HG03439 (cell line): ENCODE results near the gene ABCD1.
"Not testable (repeated sequence)": the region's sequence is repeated elsewhere in the genome, so short reads cannot be mapped to it uniquely, and the experiment has no call there.

ENCODE experiments used
- ATAC-seq: cut with Tn5 transposase; IDR thresholded peaks from one replicate; pipeline ENCODE4 v1.9.1; 2021; ENCODE audit warnings: mild to moderate bottlenecking, moderate library complexity; ENCODE audit not compliant: unreplicated experiment

ABCD1 gene

GRCh38 chrX:153693216-153694086 is 31.2 kb upstream of the ABCD1 start:
- no peak for ATAC-seq

GRCh38 chrX:153694256-153694655 is 30.4 kb upstream of the ABCD1 start:
- ATAC-seq: not testable (repeated sequence)

GRCh38 chrX:153694687-153695270 is 29.9 kb upstream of the ABCD1 start:
- no peak for ATAC-seq

- ATAC-seq: no peak
Observed at GRCh38 chrX:153696100-153696499, 28.6 kb upstream of the ABCD1 start.

GRCh38 chrX:153696538-153696937 is 28.1 kb upstream of the ABCD1 start:
- ATAC-seq: not testable (repeated sequence)

- ATAC-seq: not testable (repeated sequence)
Observed at GRCh38 chrX:153696986-153697722, 27.5 kb upstream of the ABCD1 start.

GRCh38 chrX:153697924-153698865 is 26.5 kb upstream of the ABCD1 start:
- ATAC-seq: no peak

GRCh38 chrX:153699210-153699783 is 25.4 kb upstream of the ABCD1 start:
- not testable (repeated sequence) for ATAC-seq

GRCh38 chrX:153699784-153700371 is 24.8 kb upstream of the ABCD1 start:
- not testable (repeated sequence) for ATAC-seq

GRCh38 chrX:153700376-153700945 is 24.2 kb upstream of the ABCD1 start:
- ATAC-seq: no peak

- ATAC-seq: no peak
Observed at GRCh38 chrX:153700967-153701366, 23.7 kb upstream of the ABCD1 start.

GRCh38 chrX:153701706-153702105 is 22.9 kb upstream of the ABCD1 start:
- no peak for ATAC-seq

- no peak for ATAC-seq
Observed at GRCh38 chrX:153702336-153703035, 22.2 kb upstream of the ABCD1 start.

GRCh38 chrX:153703036-153703370 is 21.7 kb upstream of the ABCD1 start:
- ATAC-seq: no peak

GRCh38 chrX:153704021-153704526 is 20.6 kb upstream of the ABCD1 start:
- no peak for ATAC-seq

GRCh38 chrX:153704631-153705402 is 19.8 kb upstream of the ABCD1 start:
- ATAC-seq: not testable (repeated sequence)

- not testable (repeated sequence) for ATAC-seq
Observed at GRCh38 chrX:153705403-153706060, 19.1 kb upstream of the ABCD1 start.
